Psoas muscle (tissue), 8 donors: ENCODE results near the gene CCL22. TPM values are rescaled to one million over a fixed set of nuclear protein-coding genes. Genes with fewer than 3 reads are reported as not detected.
"Not testable (repeated sequence)": the region's sequence is repeated elsewhere in the genome, so short reads cannot be mapped to it uniquely, and the experiment has no call there.

Experiments
- ATAC-seq, 4 donors: fragments of 200-7000 bp; cut with Tn5 transposase; one replicate each; pipeline ENCODE4 v1.9.1; 2020; ENCODE audit warnings: moderate library complexity in 3 of 4, mild to moderate bottlenecking in 2 of 4
- DNase-seq, 2 donors: peaks; one replicate each; pipeline ENCODE4 v3.0.0-alpha.2; 2020
- H3K27ac ChIP-seq: fragments of 200-600 bp; one replicate; pipeline ENCODE4 v1.8.0; 2022
- H3K27me3 ChIP-seq, 3 donors: fragments of 200-600 bp in 1 of 3; one replicate each; pipeline versions ENCODE4 v1.6.1 to v1.8.0; 2013 to 2022; ENCODE audit warnings: low read length in 2 of 3, mild to moderate bottlenecking in 2 of 3, moderate library complexity in 1 of 3; ENCODE audit not compliant: insufficient read depth in 3 of 3
- H3K36me3 ChIP-seq, 2 donors: fragments of 200-600 bp in 1 of 2; one replicate each; pipeline versions ENCODE4 v1.6.1 to v1.8.0; 2013 to 2022; ENCODE audit warnings: low read depth in 1 of 2, mild to moderate bottlenecking in 1 of 2, moderate library complexity in 1 of 2; ENCODE audit not compliant: insufficient read depth in 1 of 2
- H3K4me1 ChIP-seq: fragments of 200-600 bp; one replicate; pipeline ENCODE4 v1.8.0; 2022
- H3K4me3 ChIP-seq: fragments of 200-600 bp; one replicate; pipeline ENCODE4 v1.8.0; 2022; ENCODE audit warnings: mild to moderate bottlenecking
- H3K9me3 ChIP-seq: fragments of 200-600 bp; one replicate; pipeline ENCODE4 v1.8.0; 2022
- CTCF ChIP-seq: fragments of 200-600 bp; IDR thresholded peaks from one replicate; pipeline ENCODE4 v1.8.0; 2022; ENCODE audit warnings: antibody characterized with exemption
- WGBS, 3 donors: extraction: QIAGEN DNeasy Blood & Tissue Kit; methylation state at CpG; one replicate each; pipeline versions ENCODE4 v1.1.6 to v1.1.7; 2013; 5-methylcytosine and 5-hydroxymethylcytosine counted together
- intact Hi-C, 2 donors: fragments of 100-400 bp; cut with DNase I; formaldehyde crosslinking; loops; one replicate each; pipeline versions ENCODE4 v1.11.0 to v1.14.2; 2022
- polyA plus RNA-seq, 3 donors: library from polyadenylated mRNA; stranded (reverse); fragments of 200-250 nt; gene quantifications; one replicate each; pipeline ENCODE4 v1.2.3, GENCODE V29; 2013
- total RNA-seq, 4 donors: library from RNA; stranded (reverse); fragmentation: NEBNext Ultra II Directional in 2 of 4; extraction: Animal tissue kit (Norgen Biotek cat#: 25700) in 2 of 4; gene quantifications; one replicate each; pipeline versions ENCODE4 v1.2.1 to v1.2.4, GENCODE V29; 2021 to 2023
- donor health status: healthy with polysubstance abuse.
- donor health status: DM: no; HTN: no; CAD: no; lungs with moderate emphysema.
- donor health status: Bipolar disorder and iron deficiency.
- donor health status: healthy.
- donor health status: DM: yes; HTN: yes; CAD: no.
- donor health status: DM: no; HTN: no; CAD: no.
- donor health status: DM: no; HTN: no; CAD: no.
- donor health status: DM: yes; HTN: yes; CAD: no.

The CCL22 gene
- total and polyA plus RNA-seq, 7 donors: 0.04 to 0.12 TPM; not detected in 5

DNA sequence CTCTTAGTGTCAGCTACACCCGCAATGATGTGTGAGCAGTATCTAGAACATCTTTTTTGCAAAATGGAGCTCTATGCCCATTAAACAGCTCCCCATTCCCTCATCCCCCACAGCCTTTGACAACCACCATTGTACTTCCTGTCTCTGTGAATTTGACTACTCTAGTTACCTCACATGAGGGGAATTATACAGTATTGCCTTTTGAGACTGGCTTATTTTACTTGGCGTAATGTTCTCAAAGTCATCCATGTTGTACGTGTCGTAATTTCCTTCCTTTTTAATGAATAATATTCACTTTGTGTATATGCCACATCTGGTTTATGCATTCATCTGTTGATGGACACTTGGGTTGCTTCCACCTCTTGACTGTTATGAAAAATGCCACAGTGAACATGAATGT lies 23.2 kb upstream of the CCL22 start:
- Histone ChIP-seq H3K9me3 (peaks cover 10% of the 10 kb centered on the region), H3K4me1 (no peaks in the 10 kb centered on the region), H3K27me3 (peaks cover 0 to 9% (median 0%) of the 10 kb centered on the region in 3 donors), H3K4me3 (no peak overlapping the region), H3K36me3 (no peaks in the 10 kb centered on the region), H3K27ac (no peak overlapping the region)
- intact Hi-C loops: no loop called here
- ATAC-seq: no peak
- 75 to 81% (median 75%) methylated on average over 4 of the region's 4 CpGs for WGBS, 3 donors
- DNase-seq: no peak
- TF ChIP-seq CTCF: no peak

DNA sequence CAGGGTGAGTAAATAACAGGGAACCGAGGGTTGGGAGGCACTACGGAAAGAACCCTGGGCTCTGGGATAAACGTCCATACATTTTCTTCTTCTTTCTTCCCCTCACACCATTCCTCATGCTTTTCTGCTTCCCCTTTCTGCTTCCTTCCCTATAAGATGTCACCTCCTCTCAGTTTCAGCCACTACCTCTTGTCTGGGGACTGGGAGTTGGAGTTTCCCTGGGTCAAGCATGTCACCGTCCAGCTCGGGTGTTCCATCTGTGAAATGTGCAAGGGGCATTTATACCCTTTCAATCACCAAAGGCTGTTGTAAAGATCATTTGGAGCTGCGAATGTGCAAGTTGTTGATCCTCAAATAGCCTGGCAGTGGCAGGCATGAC lies 17.5 kb upstream of the CCL22 start:
- 74 to 85% (median 78%) methylated on average over 6 of the region's 6 CpGs for WGBS, 3 donors
- DNase-seq: no peak
- intact Hi-C loops: no loop called here
- no peaks in the 10 kb centered on the region for H3K4me1 ChIP-seq
- H3K27ac ChIP-seq: no peak overlapping the region
- no peaks in the 10 kb centered on the region for H3K36me3 ChIP-seq
- H3K27me3 ChIP-seq: peaks cover 0 to 5% (median 0%) of the 10 kb centered on the region in 3 donors
- ATAC-seq: no peak
- H3K9me3 ChIP-seq: peaks cover 10% of the 10 kb centered on the region
- no peak overlapping the region for H3K4me3 ChIP-seq
- no peak for TF ChIP-seq CTCF

DNA sequence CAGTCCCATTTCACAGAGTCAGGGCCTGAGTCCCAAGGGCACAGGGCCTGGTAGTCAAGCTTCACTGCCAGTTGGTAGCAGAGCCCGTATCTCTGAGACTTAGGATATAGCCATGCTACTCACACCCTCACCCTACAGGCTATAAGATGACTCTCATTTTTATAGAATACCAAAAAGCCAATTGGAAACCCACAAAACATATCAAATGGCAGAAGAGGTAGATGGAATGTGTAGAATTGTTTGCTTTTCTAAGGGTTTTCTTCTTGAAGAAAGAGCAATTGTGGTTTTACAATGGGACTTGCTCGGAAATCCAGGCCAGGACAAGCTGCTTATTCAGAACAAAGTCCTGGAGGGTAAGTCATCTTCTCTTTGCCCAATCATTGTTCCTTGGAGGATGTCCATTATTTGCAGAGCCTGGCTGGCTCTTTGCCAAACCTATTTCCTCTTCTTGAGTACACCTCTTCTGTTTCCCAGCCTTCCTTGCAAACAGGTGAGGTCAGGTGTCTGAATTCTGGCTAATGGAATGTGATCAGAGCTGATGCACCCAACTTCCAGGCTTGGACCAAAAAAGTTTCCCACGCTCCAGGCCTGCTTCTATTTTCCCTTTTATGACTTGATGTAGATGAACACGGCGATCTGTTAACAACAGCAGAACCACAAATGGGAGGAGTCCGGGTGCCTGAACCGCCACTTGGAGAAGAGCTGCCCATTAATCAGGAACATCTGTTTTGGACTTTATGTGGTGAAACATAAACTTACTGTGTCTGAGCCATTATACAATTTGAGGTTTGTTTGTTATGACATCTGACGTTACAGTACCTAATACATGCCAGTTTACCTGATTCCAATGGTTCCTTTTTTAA lies 16.9 kb upstream of the CCL22 start:
- H3K27ac ChIP-seq: no peak overlapping the region
- TF ChIP-seq CTCF: no peak
- peaks cover 9% of the 10 kb centered on the region for H3K9me3 ChIP-seq
- H3K4me1 ChIP-seq: no peaks in the 10 kb centered on the region
- DNase-seq: no peak
- intact Hi-C loops: no loop called here
- H3K4me3 ChIP-seq: no peak overlapping the region
- 42 to 49% (median 44%) methylated on average over 8 of the region's 8 CpGs for WGBS, 3 donors
- H3K27me3 ChIP-seq: peaks cover 0 to 5% (median 0%) of the 10 kb centered on the region in 3 donors
- no peak for ATAC-seq
- H3K36me3 ChIP-seq: no peaks in the 10 kb centered on the region

DNA sequence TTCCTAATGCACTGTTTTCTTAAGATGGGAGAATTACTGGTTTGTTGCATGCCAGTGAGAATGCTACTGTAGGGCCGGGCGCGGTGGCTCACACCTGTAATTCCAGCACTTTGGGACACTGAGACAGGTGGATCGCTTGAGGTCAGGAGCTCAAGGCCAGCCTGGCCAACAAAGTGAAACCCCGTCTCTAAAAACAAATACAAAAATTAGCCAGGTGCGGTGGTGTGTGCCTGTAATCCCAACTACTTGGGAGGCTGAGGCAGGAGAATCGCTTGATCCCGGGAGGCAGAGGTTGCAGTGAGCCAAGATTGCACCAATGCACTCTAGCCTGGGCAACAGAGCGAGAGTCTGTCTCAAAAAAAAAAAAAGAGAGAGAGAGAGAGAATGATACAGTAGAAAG lies 16.0 kb upstream of the CCL22 start:
- H3K27ac ChIP-seq, H3K9me3 ChIP-seq, H3K4me3 ChIP-seq, intact Hi-C loops, H3K4me1 ChIP-seq, DNase-seq, H3K36me3 ChIP-seq, H3K27me3 ChIP-seq, ATAC-seq: not testable (repeated sequence)
- 91 to 94% (median 91%) methylated on average over 9 of the region's 9 CpGs for WGBS, 3 donors

GRCh38 chr16:57343221-57343620 lies 15.4 kb upstream of the CCL22 start:
- no peak overlapping the region for H3K4me3 ChIP-seq
- H3K36me3 ChIP-seq: no peaks in the 10 kb centered on the region
- TF ChIP-seq CTCF: no peak
- WGBS, 3 donors: 80 to 86% (median 81%) methylated on average over 7 of the region's 7 CpGs
- H3K4me1 ChIP-seq: no peaks in the 10 kb centered on the region
- ATAC-seq (no peak), DNase-seq (no peak)
- H3K27me3 ChIP-seq: peaks cover 0 to 9% (median 0%) of the 10 kb centered on the region in 3 donors
- intact Hi-C loops: no loop called here
- no peaks in the 10 kb centered on the region for H3K9me3 ChIP-seq
- H3K27ac ChIP-seq: no peak overlapping the region

DNA sequence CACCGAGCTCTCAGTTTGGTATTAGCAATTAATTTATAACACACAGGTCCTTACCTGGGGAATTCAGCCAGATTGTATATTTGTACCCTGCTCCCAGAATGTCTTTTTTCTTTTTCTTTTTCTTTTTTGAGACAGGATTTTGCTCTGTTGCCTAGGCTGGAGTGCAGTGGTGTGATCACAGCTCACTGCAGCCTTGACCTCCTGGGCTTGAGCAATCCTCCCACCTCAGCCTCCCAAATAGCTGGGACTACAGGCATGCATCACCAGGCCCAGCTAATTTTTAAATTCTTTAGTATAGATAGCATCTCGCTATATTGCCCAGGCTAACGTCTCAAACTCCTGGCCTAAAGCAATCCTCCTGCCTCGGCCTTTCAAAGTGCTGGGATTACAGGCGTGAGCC lies 14.5 kb upstream of the CCL22 start:
- H3K4me3 ChIP-seq, ATAC-seq, intact Hi-C loops, H3K27ac ChIP-seq, H3K27me3 ChIP-seq, H3K36me3 ChIP-seq, H3K4me1 ChIP-seq, DNase-seq, H3K9me3 ChIP-seq: not testable (repeated sequence)
- 93 to 95% (median 94%) methylated on average over 5 of the region's 5 CpGs for WGBS, 3 donors
